Osteoblast (primary cell): ENCODE measurements around the gene ALDOC. TPM values are rescaled to one million over a fixed set of nuclear protein-coding genes. Genes with fewer than 3 reads are reported as not detected.

ENCODE experiments used
- DNase-seq: peaks from one replicate; pipeline ENCODE4 v3.0.0; 2011; ENCODE audit warnings: low spot score, mixed read lengths; ENCODE audit not compliant: insufficient read length; ENCODE audit errors: missing footprints
- H2AFZ ChIP-seq: 2 replicates; pipeline ENCODE4 v1.6.0; 2011; ENCODE audit warnings: mild to moderate bottlenecking, low read length
- H3K27ac ChIP-seq: 2 replicates; pipeline ENCODE4 v1.5.1; 2011; ENCODE audit warnings: mild to moderate bottlenecking, low read depth, low read length, moderate library complexity
- H3K27me3 ChIP-seq: 2 replicates; pipeline ENCODE4 v1.6.0; 2012; ENCODE audit warnings: mild to moderate bottlenecking, control low read depth, inconsistent platforms, low read length, moderate library complexity; ENCODE audit not compliant: insufficient read depth
- H3K36me3 ChIP-seq: 2 replicates; pipeline ENCODE4 v1.5.1; 2011; ENCODE audit warnings: mild to moderate bottlenecking, low read length, control low read depth, moderate library complexity; ENCODE audit not compliant: insufficient read depth
- H3K4me1 ChIP-seq: 2 replicates; pipeline ENCODE4 v1.5.1; 2011; ENCODE audit warnings: mild to moderate bottlenecking, low read length, control low read depth, moderate library complexity; ENCODE audit not compliant: insufficient read depth
- H3K4me2 ChIP-seq: 2 replicates; pipeline ENCODE4 v1.6.0; 2011; ENCODE audit warnings: mild to moderate bottlenecking, low read length; ENCODE audit not compliant: insufficient read depth
- H3K4me3 ChIP-seq: fragments of 200-600 bp; sonication (generic); 3 replicates; pipeline ENCODE4 v1.5.1; 2012; ENCODE audit warnings: mild to moderate bottlenecking, low read length, inconsistent platforms; ENCODE audit not compliant: insufficient read depth
- H3K79me2 ChIP-seq: 2 replicates; pipeline ENCODE4 v1.6.0; 2012; ENCODE audit warnings: mild to moderate bottlenecking, low read length, control low read depth, inconsistent platforms; ENCODE audit not compliant: insufficient read depth
- H3K9me3 ChIP-seq: 2 replicates; pipeline ENCODE4 v1.5.1; 2011; ENCODE audit warnings: low read depth, low read length, control low read depth
- H4K20me1 ChIP-seq: 2 replicates; pipeline ENCODE4 v1.6.0; 2012; ENCODE audit warnings: mild to moderate bottlenecking, low read length, control low read depth; ENCODE audit not compliant: insufficient read depth
- CTCF ChIP-seq: IDR thresholded peaks from 2 replicates; pipeline ENCODE4 v1.5.1; 2011; ENCODE audit warnings: mild to moderate bottlenecking, low read depth, low read length, moderate library complexity; ENCODE audit errors: extremely low read depth
- total RNA-seq: library from RNA; depleted of rRNA; stranded (reverse); fragments of >200 nt; gene quantifications from 2 replicates; pipeline ENCODE4 v1.2.3, GENCODE V29; 2012

The ALDOC gene
- total RNA-seq, 1 donor: 17.0 TPM

- H3K4me3 ChIP-seq: peak overlapping the region; percentile 84
- H2AFZ ChIP-seq: peak overlapping the region; percentile 86
- H3K4me1 ChIP-seq: peaks cover 16% of the 10 kb centered on the region
- H3K36me3 ChIP-seq: no peaks in the 10 kb centered on the region
- no peaks in the 10 kb centered on the region for H3K9me3 ChIP-seq
- H4K20me1 ChIP-seq: no peaks in the 10 kb centered on the region
- peak overlapping the region; percentile 88 for H3K4me2 ChIP-seq
- peak; percentile 97 for DNase-seq
- peak overlapping the region; percentile 96 for H3K27ac ChIP-seq
- H3K79me2 ChIP-seq: peaks cover 23% of the 10 kb centered on the region
- TF ChIP-seq CTCF: no peak
- H3K27me3 ChIP-seq: no peaks in the 10 kb centered on the region
These were observed 22.9 kb upstream of the ALDOC start for GRCh38 chr17:28599311-28600184.

- Histone ChIP-seq H3K9me3 (no peaks in the 10 kb centered on the region), H4K20me1 (no peaks in the 10 kb centered on the region), H3K4me1 (peaks cover 16% of the 10 kb centered on the region), H3K36me3 (no peaks in the 10 kb centered on the region), H3K4me3 (peak within 1 kb of the TSS; percentile 84), H3K79me2 (peaks cover 23% of the 10 kb centered on the region), H2AFZ (peak within 1 kb of the TSS; percentile 94), H3K27me3 (no peaks in the 10 kb centered on the region), H3K27ac (peak within 1 kb of the TSS; percentile 96), H3K4me2 (peak within 1 kb of the TSS; percentile 88)
- peak; percentile 99 for DNase-seq
- TF ChIP-seq CTCF: no peak
These were observed 22.2 kb upstream of the ALDOC start, which contains the start of gene SPAG5 for GRCh38 chr17:28598799-28599310. Gene SPAG5, minus strand, starts transcription at chr17:28599025. Its CDS starts 79 bp downstream, at chr17:28598946.

GRCh38 chr17:28598389-28598788 lies 21.7 kb upstream of the ALDOC start:
- DNase-seq: no peak
- no peaks in the 10 kb centered on the region for H3K36me3 ChIP-seq
- no peaks in the 10 kb centered on the region for H4K20me1 ChIP-seq
- peak overlapping the region; percentile 84 for H3K4me3 ChIP-seq
- peak overlapping the region; percentile 94 for H2AFZ ChIP-seq
- H3K27ac ChIP-seq: peak overlapping the region; percentile 96
- H3K79me2 ChIP-seq: peaks cover 23% of the 10 kb centered on the region
- peak overlapping the region; percentile 88 for H3K4me2 ChIP-seq
- no peak for TF ChIP-seq CTCF
- peaks cover 16% of the 10 kb centered on the region for H3K4me1 ChIP-seq
- no peaks in the 10 kb centered on the region for H3K27me3 ChIP-seq
- H3K9me3 ChIP-seq: no peaks in the 10 kb centered on the region
